ENCODE data around the gene ALCAM.

- no peak for TF ChIP-seq CTCF (IDR thresholded peaks at IDR 0.05; ENCODE audit: poor library complexity, severe bottlenecking)
- TF ChIP-seq EP300 (conservative IDR thresholded peaks at IDR 0.05; ENCODE audit: poor library complexity, severe bottlenecking) = no peak
- no peak for TF ChIP-seq POLR2AphosphoS5 (IDR thresholded peaks at IDR 0.05)
- TF ChIP-seq EZH2 (IDR thresholded peaks at IDR 0.05; ENCODE audit: borderline replicate concordance, insufficient read depth, low read length, poor library complexity, severe bottlenecking) = no peak
- TF ChIP-seq MXI1 (conservative IDR thresholded peaks at IDR 0.05; ENCODE audit: poor library complexity, severe bottlenecking) = no peak
- no peak for TF ChIP-seq SMC3 (conservative IDR thresholded peaks at IDR 0.05; ENCODE audit: poor library complexity)
These were observed 150.3 kb downstream of the ALCAM start for GRCh38 chr3:105516972-105517371.

All from neural cell (in vitro differentiated cells).